SH-SY5Y (cell line): Measurements from ENCODE around the gene MTX1.

Source experiments
- GATA2 ChIP-seq: IDR thresholded peaks from 2 replicates; pipeline ENCODE4 v1.6.1; 2011; ENCODE audit warnings: mild to moderate bottlenecking, low read depth, low read length
- GATA3 ChIP-seq: IDR thresholded peaks from 2 replicates; pipeline ENCODE4 v1.6.1; 2011; ENCODE audit warnings: low read depth, mild to moderate bottlenecking, low read length, moderate library complexity

MTX1 gene

GRCh38 chr1:155173478-155174323 is 34.8 kb upstream of the MTX1 start, which contains the start of gene TRIM46:
Gene TRIM46, plus strand, starts transcription at chr1:155173849. Its CDS starts 118 bp downstream, at chr1:155173967.
- TF ChIP-seq GATA3 = no peak
- no peak for TF ChIP-seq GATA2

- TF ChIP-seq GATA2 (no peak), GATA3 (no peak)
Measured at GRCh38 chr1:155174324-155175280, 33.9 kb upstream of the MTX1 start.

- no peak for TF ChIP-seq GATA3
- TF ChIP-seq GATA2 = no peak
Measured at GRCh38 chr1:155175281-155175926, 33.1 kb upstream of the MTX1 start.

- TF ChIP-seq GATA2 (no peak), GATA3 (no peak)
Measured at GRCh38 chr1:155175927-155176371, 32.5 kb upstream of the MTX1 start.

GRCh38 chr1:155176544-155177071 is 31.9 kb upstream of the MTX1 start:
- TF ChIP-seq GATA3 (no peak), GATA2 (no peak)

GRCh38 chr1:155177192-155177917 is 31.1 kb upstream of the MTX1 start:
- TF ChIP-seq GATA3 (no peak), GATA2 (no peak)

GRCh38 chr1:155177918-155178281 is 30.6 kb upstream of the MTX1 start:
- TF ChIP-seq GATA2 = no peak
- no peak for TF ChIP-seq GATA3

- TF ChIP-seq GATA2 (no peak), GATA3 (no peak)
Measured at GRCh38 chr1:155178441-155179111, 29.9 kb upstream of the MTX1 start.

GRCh38 chr1:155179112-155180031 is 29.1 kb upstream of the MTX1 start:
- TF ChIP-seq GATA2 = no peak
- no peak for TF ChIP-seq GATA3

- no peak for TF ChIP-seq GATA3
- TF ChIP-seq GATA2 = no peak
Measured at GRCh38 chr1:155181371-155182051, 27.0 kb upstream of the MTX1 start.

- TF ChIP-seq GATA3 = no peak
Measured at GRCh38 chr1:155182052-155182550, 26.4 kb upstream of the MTX1 start.

- TF ChIP-seq GATA3 = no peak
- no peak for TF ChIP-seq GATA2
Measured at GRCh38 chr1:155183775-155184221, 24.7 kb upstream of the MTX1 start.
